Testis (tissue), 3 donors: Measurements from ENCODE around the gene SDK1. TPM values are rescaled to one million over a fixed set of nuclear protein-coding genes. Genes with fewer than 3 reads are reported as not detected.

Experiments
- DNase-seq: peaks from one replicate; pipeline ENCODE4 v3.0.0-alpha.2; 2019
- H3K27ac ChIP-seq, 2 donors: fragments of 200-600 bp; sonication (generic); one replicate each; pipeline ENCODE4 v1.5.1; 2019
- H3K27me3 ChIP-seq: fragments of 200-600 bp; sonication (generic); one replicate; pipeline ENCODE4 v1.5.1; 2019
- H3K36me3 ChIP-seq: fragments of 200-600 bp; sonication (generic); one replicate; pipeline ENCODE4 v1.5.1; 2017; ENCODE audit warnings: low read depth; ENCODE audit errors: missing control alignments
- H3K4me1 ChIP-seq: fragments of 200-600 bp; sonication (generic); one replicate; pipeline ENCODE4 v1.5.1; 2019
- H3K4me3 ChIP-seq, 2 donors: fragments of 200-600 bp; sonication (generic); one replicate each; pipeline ENCODE4 v1.5.1; 2017 to 2019
- H3K9me3 ChIP-seq: fragments of 200-600 bp; sonication (generic); one replicate; pipeline ENCODE4 v1.5.1; 2017
- CTCF ChIP-seq, 3 experiments: fragments of 450-650 bp in 2 of 3; fragments of 200-600 bp in 1 of 3; sonication (generic) in 1 of 3; IDR thresholded peaks; one replicate each; pipeline ENCODE4 v1.5.1; 2016 to 2019; ENCODE audit warnings: antibody characterized with exemption in 3 of 3, mild to moderate bottlenecking in 2 of 3, moderate library complexity in 1 of 3
- POLR2A ChIP-seq: fragments of 450-650 bp; IDR thresholded peaks from one replicate; pipeline ENCODE4 v1.6.1; 2017; ENCODE audit warnings: antibody characterized with exemption, mild to moderate bottlenecking, moderate library complexity
- WGBS, 2 donors: methylation state at CpG; one replicate each; pipeline ENCODE4 v1.1.5; 2018; 5-methylcytosine and 5-hydroxymethylcytosine counted together
- intact Hi-C: fragments of 100-400 bp; cut with DNase I; formaldehyde crosslinking; loops from one replicate; pipeline ENCODE4 v1.15.1; 2023; ENCODE audit warnings: low total_unique reads
- polyA plus RNA-seq: library from polyadenylated mRNA; stranded (reverse); fragments of 350-450 nt; fragmentation: Illumina TruSeq; extraction: RNeasy Lipid Tissue Mini Kit (QIAGEN cat#74804); gene quantifications from one replicate; pipeline ENCODE4 v1.2.3, GENCODE V29; 2014; ENCODE audit warnings: low read depth, low replicate concordance; ENCODE audit not compliant: insufficient read depth
- total RNA-seq, 2 donors: library from RNA; depleted of rRNA; stranded (reverse); fragments of >200 nt; gene quantifications; one replicate each; pipeline ENCODE4 v1.2.3, GENCODE V29; 2016

Gene SDK1
- total and polyA plus RNA-seq, 3 donors from 2014 or later = 20.0 to 36.2 (median 24.9) TPM

DNA sequence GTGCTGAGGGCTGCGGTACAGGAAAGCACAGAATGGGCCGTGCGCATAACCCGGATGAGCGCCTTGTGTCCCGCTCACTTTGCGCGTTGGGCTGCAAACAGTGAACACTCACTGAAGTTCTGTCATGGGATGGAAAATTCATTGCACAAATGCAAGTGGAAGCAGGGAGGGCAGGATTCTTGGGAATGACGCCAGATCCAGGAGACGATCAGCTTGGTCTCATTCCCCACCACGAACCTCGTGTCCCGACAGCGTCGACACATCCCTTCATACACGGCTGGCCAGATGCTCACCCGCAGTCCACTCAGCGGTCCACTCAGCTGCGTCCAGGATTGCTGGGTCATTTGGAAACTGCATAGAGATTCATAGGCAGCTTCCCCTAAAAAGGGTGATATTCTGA lies 607.1 kb downstream of the SDK1 start:
- 87 to 88% methylated on average over 18 to 19 of the region's 19 CpGs for WGBS, 2 donors

DNA sequence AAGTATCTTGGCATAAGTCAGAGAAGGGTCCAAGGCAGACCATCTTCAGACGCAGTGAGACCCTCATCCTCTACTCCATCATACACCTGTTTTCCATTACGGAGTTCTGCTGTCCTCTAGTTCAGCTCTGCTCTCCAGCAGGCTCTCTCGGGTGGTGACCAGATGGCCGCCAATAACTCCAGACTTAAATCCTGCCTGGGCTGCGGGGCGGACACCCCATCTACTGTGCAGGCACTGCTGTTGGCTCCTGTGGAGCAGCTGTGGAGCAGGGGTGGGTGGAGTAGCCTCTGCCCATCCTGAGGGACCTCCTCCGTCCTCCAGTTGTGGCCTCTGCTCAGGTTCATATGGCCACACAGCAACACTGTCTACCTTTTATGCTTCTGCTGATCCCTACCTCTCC lies 608.1 kb downstream of the SDK1 start:
- H3K4me1 ChIP-seq = no peaks in the 10 kb centered on the region
- no peak for DNase-seq
- H3K27ac ChIP-seq = no peak overlapping the region
- intact Hi-C loops = no loop called here
- WGBS, 2 donors = 94 to 96% methylated on average over 6 to 7 of the region's 7 CpGs
- no peaks in the 10 kb centered on the region for H3K9me3 ChIP-seq
- TF ChIP-seq POLR2A (no peak), CTCF (IDR thresholded peaks at IDR 0.05) (no peak)
- H3K36me3 ChIP-seq = no peaks in the 10 kb centered on the region
- no peaks in the 10 kb centered on the region for H3K27me3 ChIP-seq
- H3K4me3 ChIP-seq = no peak overlapping the region

More for the DNA sequence above, 607.1 kb downstream of the SDK1 start:
- no peaks in the 10 kb centered on the region for H3K9me3 ChIP-seq
- DNase-seq = no peak
- H3K36me3 ChIP-seq = no peaks in the 10 kb centered on the region
- TF ChIP-seq CTCF (IDR thresholded peaks at IDR 0.05) (no peak), POLR2A (no peak)
- no peaks in the 10 kb centered on the region for H3K4me1 ChIP-seq
- no peaks in the 10 kb centered on the region for H3K27me3 ChIP-seq
- intact Hi-C loops = no loop called here
- no peak overlapping the region for H3K4me3 ChIP-seq
- H3K27ac ChIP-seq = no peak overlapping the region

GRCh38 chr7:3910054-3910453 lies 609.0 kb downstream of the SDK1 start:
- H3K27me3 ChIP-seq = no peaks in the 10 kb centered on the region
- no peaks in the 10 kb centered on the region for H3K9me3 ChIP-seq
- WGBS, 2 donors = 85 to 94% methylated on average over 6 of the region's 6 CpGs
- no peak overlapping the region for H3K4me3 ChIP-seq
- TF ChIP-seq POLR2A = no peak
- no peak for TF ChIP-seq CTCF (IDR thresholded peaks at IDR 0.05)
- no peaks in the 10 kb centered on the region for H3K36me3 ChIP-seq
- no peak for DNase-seq
- no peaks in the 10 kb centered on the region for H3K4me1 ChIP-seq
- intact Hi-C loops = no loop called here
- no peak overlapping the region for H3K27ac ChIP-seq

- H3K27me3 ChIP-seq = no peaks in the 10 kb centered on the region
- H3K4me1 ChIP-seq = no peaks in the 10 kb centered on the region
- 74% methylated on average over 4 of the region's 4 CpGs for WGBS, 2 donors
- no peaks in the 10 kb centered on the region for H3K36me3 ChIP-seq
- no peak overlapping the region for H3K4me3 ChIP-seq
- intact Hi-C loops = no loop called here
- no peak for DNase-seq
- TF ChIP-seq CTCF (IDR thresholded peaks at IDR 0.05) (no peak), POLR2A (no peak)
- no peak overlapping the region for H3K27ac ChIP-seq
- no peaks in the 10 kb centered on the region for H3K9me3 ChIP-seq
These were observed 610.6 kb downstream of the SDK1 start for GRCh38 chr7:3911685-3912084.

DNA sequence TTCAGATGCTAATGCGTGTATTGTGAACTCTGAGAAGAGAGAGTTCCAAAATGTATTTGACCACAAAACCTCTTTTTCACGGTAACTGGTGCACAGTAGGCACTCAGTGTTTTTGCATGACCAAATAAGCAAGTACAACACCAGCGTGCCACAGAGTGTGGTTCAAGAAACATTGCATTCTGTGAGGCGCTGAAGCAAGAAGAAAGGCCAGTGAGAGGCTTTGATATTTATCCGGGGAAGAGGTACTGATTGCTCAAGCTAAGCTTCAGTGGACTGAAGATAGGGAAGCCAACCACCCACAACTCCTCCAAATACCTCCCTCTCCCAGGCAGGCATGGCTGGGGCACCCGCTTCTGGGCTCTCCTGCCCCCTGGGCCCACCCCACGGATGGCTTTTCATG lies 611.2 kb downstream of the SDK1 start:
- Histone ChIP-seq H3K4me3 (no peak overlapping the region), H3K9me3 (no peaks in the 10 kb centered on the region), H3K4me1 (no peaks in the 10 kb centered on the region), H3K27ac (no peak overlapping the region), H3K36me3 (no peaks in the 10 kb centered on the region), H3K27me3 (no peaks in the 10 kb centered on the region)
- 92 to 93% methylated on average over 7 of the region's 7 CpGs for WGBS, 2 donors
- TF ChIP-seq POLR2A (no peak), CTCF (IDR thresholded peaks at IDR 0.05) (no peak)
- no peak for DNase-seq
- intact Hi-C loops = no loop called here
